SH-SY5Y (cell line): Measurements from ENCODE around the gene TCTN1.

Experiments
- GATA2 ChIP-seq: IDR thresholded peaks from 2 replicates; pipeline ENCODE4 v1.6.1; 2011; ENCODE audit warnings: mild to moderate bottlenecking, low read depth, low read length
- GATA3 ChIP-seq: IDR thresholded peaks from 2 replicates; pipeline ENCODE4 v1.6.1; 2011; ENCODE audit warnings: low read depth, mild to moderate bottlenecking, low read length, moderate library complexity

GRCh38 chr12:110677206-110677911, 63.4 kb downstream of the TCTN1 start:
- no peak for TF ChIP-seq GATA2
- no peak for TF ChIP-seq GATA3
